HepG2 (cell line): ENCODE measurements around the gene CDNF. TPM values are rescaled to one million over a fixed set of nuclear protein-coding genes. Genes with fewer than 3 reads are reported as not detected.
A peak's percentile ranks its signal among the peaks of the same experiment; 100 is the strongest.

ENCODE experiments used
- AGO2 ChIP-seq: fragments of 200-400 bp; formaldehyde crosslinking; optimal IDR thresholded peaks from 2 replicates; pipeline ENCODE3; 2017; ENCODE audit warnings: mild to moderate bottlenecking, low read depth, low read length, moderate library complexity
- FOSL2 ChIP-seq: sonication (generic); formaldehyde crosslinking; IDR thresholded peaks from 2 replicates; pipeline ENCODE4 v1.4.0; 2020; ENCODE audit warnings: missing genetic modification reagents
- MAF1 ChIP-seq: sonication (generic); formaldehyde crosslinking; IDR thresholded peaks from 2 replicates; pipeline ENCODE4 v1.5.0; 2020; ENCODE audit warnings: missing genetic modification reagents, borderline replicate concordance
- MAFF ChIP-seq: IDR thresholded peaks from 2 replicates; pipeline ENCODE4 v1.6.1; 2011; ENCODE audit warnings: low read depth, low read length, improper control_type of control experiment
- ZBTB8A ChIP-seq: sonication (generic); formaldehyde crosslinking; IDR thresholded peaks from 2 replicates; pipeline ENCODE4 v1.4.0; 2020; ENCODE audit warnings: mild to moderate bottlenecking, low read depth, missing genetic modification reagents, borderline replicate concordance
- ZFP82 ChIP-seq: sonication (generic); formaldehyde crosslinking; IDR thresholded peaks from 2 replicates; pipeline ENCODE4 v1.5.1; 2020; ENCODE audit warnings: mild to moderate bottlenecking, missing genetic modification reagents, borderline replicate concordance
- ZNF10 ChIP-seq: sonication (generic); formaldehyde crosslinking; IDR thresholded peaks from 2 replicates; pipeline ENCODE4 v1.4.0; 2020; ENCODE audit warnings: mild to moderate bottlenecking, low read depth, missing genetic modification reagents, borderline replicate concordance
- ZNF12 ChIP-seq: sonication (generic); formaldehyde crosslinking; IDR thresholded peaks from 2 replicates; pipeline ENCODE4 v1.5.0; 2020; ENCODE audit warnings: missing genetic modification reagents
- ZNF34 ChIP-seq: sonication (generic); formaldehyde crosslinking; IDR thresholded peaks from 2 replicates; pipeline ENCODE4 v1.4.0; 2020; ENCODE audit warnings: mild to moderate bottlenecking, missing genetic modification reagents, borderline replicate concordance
- polyA plus RNA-seq, 8 experiments: library from polyadenylated mRNA; depleted of rRNA in 3 of 8; stranded (reverse) in 7 of 8; unstranded in 1 of 8; fragments of >200 nt; fragmentation: Illumina TruSeq in 4 of 8; extraction: Trizol in 4 of 8; gene quantifications; 2 replicates each; pipeline versions ENCODE4 v1.2.1 to v1.2.3, GENCODE V29; 2011 to 2016; ENCODE audit warnings: low read depth in 4 of 8, missing spikeins in 1 of 8, mixed read lengths in 1 of 8; ENCODE audit not compliant: insufficient read depth in 1 of 8
- total RNA-seq, 5 experiments: library from RNA; depleted of rRNA; stranded (reverse); fragments of >200 nt; fragmentation: Illumina TruSeq; extraction: Trizol; gene quantifications; 2 replicates each; pipeline ENCODE4 v1.2.3, GENCODE V29; 2016; ENCODE audit warnings: low read depth in 1 of 5
- TF ChIP-seq, protein P1 (sequence below): IDR thresholded peaks from 2 replicates; pipeline ENCODE4 v1.6.1; 2018; ENCODE audit warnings: missing genetic modification reagents
- TF ChIP-seq, protein P2 (sequence below): sonication (generic); formaldehyde crosslinking; IDR thresholded peaks from 2 replicates; pipeline ENCODE4 v1.9.0; 2021; ENCODE audit warnings: mild to moderate bottlenecking, missing genetic modification reagents
- TF ChIP-seq, protein P3 (sequence below): sonication (generic); formaldehyde crosslinking; IDR thresholded peaks from 2 replicates; pipeline ENCODE4 v1.5.0; 2020; ENCODE audit warnings: mild to moderate bottlenecking, missing genetic modification reagents, borderline replicate concordance
- TF ChIP-seq, protein P4 (sequence below): sonication (generic); formaldehyde crosslinking; IDR thresholded peaks from 2 replicates; pipeline ENCODE4 v1.4.0; 2020; ENCODE audit warnings: missing genetic modification reagents

Gene CDNF
- total and polyA plus RNA-seq, 2 of the 13 experiments (the other 11 are each of a cell fraction or from before 2014, with no cell fraction given), result 0.29 to 0.33 TPM

DNA sequence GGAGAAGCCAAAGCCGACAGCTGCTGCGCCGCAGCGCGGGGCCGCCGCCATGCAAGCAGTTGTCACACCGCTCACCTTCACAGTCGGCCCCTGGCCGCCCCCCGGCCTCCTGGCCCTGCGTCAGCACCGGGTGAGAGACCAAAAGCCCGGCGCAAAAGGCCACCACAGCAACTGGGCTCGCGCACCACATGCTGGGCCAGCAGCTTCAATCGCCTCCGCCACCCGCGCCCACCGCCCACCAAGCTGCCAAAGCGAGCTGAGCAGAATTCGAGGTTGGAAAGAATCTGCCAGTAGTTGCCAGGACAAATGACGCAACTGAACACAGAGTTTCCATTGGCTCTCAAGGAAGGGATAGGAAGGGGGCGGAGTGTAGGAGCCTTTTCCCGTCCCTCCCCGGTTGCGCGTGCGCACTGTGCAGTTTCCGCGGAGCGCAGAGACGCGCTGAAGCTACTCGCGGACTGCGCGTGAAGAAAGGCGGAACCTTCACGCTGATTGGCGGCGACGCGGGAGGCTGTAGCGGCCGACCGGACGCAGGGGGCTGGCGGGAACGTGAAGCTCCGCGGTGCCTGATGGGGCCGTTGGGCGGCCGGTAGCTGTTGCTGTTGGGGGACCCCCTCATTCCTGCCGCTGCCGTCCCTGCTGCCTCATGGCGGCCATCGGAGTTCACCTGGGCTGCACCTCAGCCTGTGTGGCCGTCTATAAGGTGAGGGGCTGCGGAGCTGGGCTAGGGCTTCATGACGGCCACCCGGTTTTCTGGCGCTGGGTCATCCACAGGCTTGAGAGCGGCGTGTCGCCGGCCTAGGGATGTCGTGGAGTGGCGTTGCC, at the start of gene CDNF, which contains the start of the genes HSPA14 and MSANTD7 (continued):
- TF ChIP-seq, protein P1, sequence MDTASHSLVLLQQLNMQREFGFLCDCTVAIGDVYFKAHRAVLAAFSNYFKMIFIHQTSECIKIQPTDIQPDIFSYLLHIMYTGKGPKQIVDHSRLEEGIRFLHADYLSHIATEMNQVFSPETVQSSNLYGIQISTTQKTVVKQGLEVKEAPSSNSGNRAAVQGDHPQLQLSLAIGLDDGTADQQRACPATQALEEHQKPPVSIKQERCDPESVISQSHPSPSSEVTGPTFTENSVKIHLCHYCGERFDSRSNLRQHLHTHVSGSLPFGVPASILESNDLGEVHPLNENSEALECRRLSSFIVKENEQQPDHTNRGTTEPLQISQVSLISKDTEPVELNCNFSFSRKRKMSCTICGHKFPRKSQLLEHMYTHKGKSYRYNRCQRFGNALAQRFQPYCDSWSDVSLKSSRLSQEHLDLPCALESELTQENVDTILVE (CRISPR knock-in tag), result no peak
- TF ChIP-seq FOSL2 (CRISPR knock-in tag), result no peak; the same call in none of the 2 replicates
- no peak for TF ChIP-seq AGO2
- TF ChIP-seq ZNF12, result no peak
- TF ChIP-seq ZBTB8A (CRISPR knock-in tag), result no peak
- TF ChIP-seq MAFF, result no peak
- TF ChIP-seq, protein P2, sequence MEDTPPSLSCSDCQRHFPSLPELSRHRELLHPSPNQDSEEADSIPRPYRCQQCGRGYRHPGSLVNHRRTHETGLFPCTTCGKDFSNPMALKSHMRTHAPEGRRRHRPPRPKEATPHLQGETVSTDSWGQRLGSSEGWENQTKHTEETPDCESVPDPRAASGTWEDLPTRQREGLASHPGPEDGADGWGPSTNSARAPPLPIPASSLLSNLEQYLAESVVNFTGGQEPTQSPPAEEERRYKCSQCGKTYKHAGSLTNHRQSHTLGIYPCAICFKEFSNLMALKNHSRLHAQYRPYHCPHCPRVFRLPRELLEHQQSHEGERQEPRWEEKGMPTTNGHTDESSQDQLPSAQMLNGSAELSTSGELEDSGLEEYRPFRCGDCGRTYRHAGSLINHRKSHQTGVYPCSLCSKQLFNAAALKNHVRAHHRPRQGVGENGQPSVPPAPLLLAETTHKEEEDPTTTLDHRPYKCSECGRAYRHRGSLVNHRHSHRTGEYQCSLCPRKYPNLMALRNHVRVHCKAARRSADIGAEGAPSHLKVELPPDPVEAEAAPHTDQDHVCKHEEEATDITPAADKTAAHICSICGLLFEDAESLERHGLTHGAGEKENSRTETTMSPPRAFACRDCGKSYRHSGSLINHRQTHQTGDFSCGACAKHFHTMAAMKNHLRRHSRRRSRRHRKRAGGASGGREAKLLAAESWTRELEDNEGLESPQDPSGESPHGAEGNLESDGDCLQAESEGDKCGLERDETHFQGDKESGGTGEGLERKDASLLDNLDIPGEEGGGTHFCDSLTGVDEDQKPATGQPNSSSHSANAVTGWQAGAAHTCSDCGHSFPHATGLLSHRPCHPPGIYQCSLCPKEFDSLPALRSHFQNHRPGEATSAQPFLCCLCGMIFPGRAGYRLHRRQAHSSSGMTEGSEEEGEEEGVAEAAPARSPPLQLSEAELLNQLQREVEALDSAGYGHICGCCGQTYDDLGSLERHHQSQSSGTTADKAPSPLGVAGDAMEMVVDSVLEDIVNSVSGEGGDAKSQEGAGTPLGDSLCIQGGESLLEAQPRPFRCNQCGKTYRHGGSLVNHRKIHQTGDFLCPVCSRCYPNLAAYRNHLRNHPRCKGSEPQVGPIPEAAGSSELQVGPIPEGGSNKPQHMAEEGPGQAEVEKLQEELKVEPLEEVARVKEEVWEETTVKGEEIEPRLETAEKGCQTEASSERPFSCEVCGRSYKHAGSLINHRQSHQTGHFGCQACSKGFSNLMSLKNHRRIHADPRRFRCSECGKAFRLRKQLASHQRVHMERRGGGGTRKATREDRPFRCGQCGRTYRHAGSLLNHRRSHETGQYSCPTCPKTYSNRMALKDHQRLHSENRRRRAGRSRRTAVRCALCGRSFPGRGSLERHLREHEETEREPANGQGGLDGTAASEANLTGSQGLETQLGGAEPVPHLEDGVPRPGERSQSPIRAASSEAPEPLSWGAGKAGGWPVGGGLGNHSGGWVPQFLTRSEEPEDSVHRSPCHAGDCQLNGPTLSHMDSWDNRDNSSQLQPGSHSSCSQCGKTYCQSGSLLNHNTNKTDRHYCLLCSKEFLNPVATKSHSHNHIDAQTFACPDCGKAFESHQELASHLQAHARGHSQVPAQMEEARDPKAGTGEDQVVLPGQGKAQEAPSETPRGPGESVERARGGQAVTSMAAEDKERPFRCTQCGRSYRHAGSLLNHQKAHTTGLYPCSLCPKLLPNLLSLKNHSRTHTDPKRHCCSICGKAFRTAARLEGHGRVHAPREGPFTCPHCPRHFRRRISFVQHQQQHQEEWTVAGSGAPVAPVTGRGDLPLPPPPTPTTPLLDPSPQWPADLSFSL, result no peak
- 0 out of 2 replicates have a peak, but pooled peaks have one; percentile 37 for TF ChIP-seq ZFP82 (CRISPR knock-in tag)
- TF ChIP-seq, protein P3, sequence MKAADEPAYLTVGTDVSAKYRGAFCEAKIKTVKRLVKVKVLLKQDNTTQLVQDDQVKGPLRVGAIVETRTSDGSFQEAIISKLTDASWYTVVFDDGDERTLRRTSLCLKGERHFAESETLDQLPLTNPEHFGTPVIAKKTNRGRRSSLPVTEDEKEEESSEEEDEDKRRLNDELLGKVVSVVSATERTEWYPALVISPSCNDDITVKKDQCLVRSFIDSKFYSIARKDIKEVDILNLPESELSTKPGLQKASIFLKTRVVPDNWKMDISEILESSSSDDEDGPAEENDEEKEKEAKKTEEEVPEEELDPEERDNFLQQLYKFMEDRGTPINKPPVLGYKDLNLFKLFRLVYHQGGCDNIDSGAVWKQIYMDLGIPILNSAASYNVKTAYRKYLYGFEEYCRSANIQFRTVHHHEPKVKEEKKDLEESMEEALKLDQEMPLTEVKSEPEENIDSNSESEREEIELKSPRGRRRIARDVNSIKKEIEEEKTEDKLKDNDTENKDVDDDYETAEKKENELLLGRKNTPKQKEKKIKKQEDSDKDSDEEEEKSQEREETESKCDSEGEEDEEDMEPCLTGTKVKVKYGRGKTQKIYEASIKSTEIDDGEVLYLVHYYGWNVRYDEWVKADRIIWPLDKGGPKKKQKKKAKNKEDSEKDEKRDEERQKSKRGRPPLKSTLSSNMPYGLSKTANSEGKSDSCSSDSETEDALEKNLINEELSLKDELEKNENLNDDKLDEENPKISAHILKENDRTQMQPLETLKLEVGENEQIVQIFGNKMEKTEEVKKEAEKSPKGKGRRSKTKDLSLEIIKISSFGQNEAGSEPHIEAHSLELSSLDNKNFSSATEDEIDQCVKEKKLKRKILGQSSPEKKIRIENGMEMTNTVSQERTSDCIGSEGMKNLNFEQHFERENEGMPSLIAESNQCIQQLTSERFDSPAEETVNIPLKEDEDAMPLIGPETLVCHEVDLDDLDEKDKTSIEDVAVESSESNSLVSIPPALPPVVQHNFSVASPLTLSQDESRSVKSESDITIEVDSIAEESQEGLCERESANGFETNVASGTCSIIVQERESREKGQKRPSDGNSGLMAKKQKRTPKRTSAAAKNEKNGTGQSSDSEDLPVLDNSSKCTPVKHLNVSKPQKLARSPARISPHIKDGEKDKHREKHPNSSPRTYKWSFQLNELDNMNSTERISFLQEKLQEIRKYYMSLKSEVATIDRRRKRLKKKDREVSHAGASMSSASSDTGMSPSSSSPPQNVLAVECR (CRISPR knock-in tag), result peak; percentile 93
- 0 out of 2 replicates have a peak, but pooled peaks have one; percentile 36 for TF ChIP-seq ZNF34 (CRISPR knock-in tag)
- TF ChIP-seq ZNF10 (CRISPR knock-in tag), result no peak
- peak; percentile 88; the same call in 1 of the 2 replicates for TF ChIP-seq MAF1
- TF ChIP-seq, protein P4, sequence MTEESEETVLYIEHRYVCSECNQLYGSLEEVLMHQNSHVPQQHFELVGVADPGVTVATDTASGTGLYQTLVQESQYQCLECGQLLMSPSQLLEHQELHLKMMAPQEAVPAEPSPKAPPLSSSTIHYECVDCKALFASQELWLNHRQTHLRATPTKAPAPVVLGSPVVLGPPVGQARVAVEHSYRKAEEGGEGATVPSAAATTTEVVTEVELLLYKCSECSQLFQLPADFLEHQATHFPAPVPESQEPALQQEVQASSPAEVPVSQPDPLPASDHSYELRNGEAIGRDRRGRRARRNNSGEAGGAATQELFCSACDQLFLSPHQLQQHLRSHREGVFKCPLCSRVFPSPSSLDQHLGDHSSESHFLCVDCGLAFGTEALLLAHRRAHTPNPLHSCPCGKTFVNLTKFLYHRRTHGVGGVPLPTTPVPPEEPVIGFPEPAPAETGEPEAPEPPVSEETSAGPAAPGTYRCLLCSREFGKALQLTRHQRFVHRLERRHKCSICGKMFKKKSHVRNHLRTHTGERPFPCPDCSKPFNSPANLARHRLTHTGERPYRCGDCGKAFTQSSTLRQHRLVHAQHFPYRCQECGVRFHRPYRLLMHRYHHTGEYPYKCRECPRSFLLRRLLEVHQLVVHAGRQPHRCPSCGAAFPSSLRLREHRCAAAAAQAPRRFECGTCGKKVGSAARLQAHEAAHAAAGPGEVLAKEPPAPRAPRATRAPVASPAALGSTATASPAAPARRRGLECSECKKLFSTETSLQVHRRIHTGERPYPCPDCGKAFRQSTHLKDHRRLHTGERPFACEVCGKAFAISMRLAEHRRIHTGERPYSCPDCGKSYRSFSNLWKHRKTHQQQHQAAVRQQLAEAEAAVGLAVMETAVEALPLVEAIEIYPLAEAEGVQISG (CRISPR knock-in tag), result peak; percentile 76
